Activated T-helper 2 cell treated with anti-CD3 and anti-CD28 coated beads, Interferon-gamma antibody, Interleukin-2, Interleukin-4, amounts not matched to agents 10 μg/mL and 5 μg/mL and 100 μg/mL, durations not matched to agents 14 hours and 24 hours and 36 hours (primary cell): Measurements from ENCODE around the gene MATK. TPM values are rescaled to one million over a fixed set of nuclear protein-coding genes. Genes with fewer than 3 reads are reported as not detected.

ENCODE experiments used
- DNase-seq: peaks from one replicate; pipeline ENCODE4 v3.0.0; 2021; ENCODE audit warnings: low spot score
- H3K27ac Mint-ChIP-seq: one replicate; pipeline ENCODE4 v1.8.0; 2021; ENCODE audit warnings: mixed read lengths
- H3K27me3 Mint-ChIP-seq: one replicate; pipeline ENCODE4 v1.8.0; 2021; ENCODE audit warnings: low read depth, mixed read lengths
- H3K36me3 Mint-ChIP-seq: one replicate; pipeline ENCODE4 v1.8.0; 2021; ENCODE audit warnings: low read depth, mixed read lengths
- H3K4me1 Mint-ChIP-seq: one replicate; pipeline ENCODE4 v1.8.0; 2021; ENCODE audit warnings: low read depth, mixed read lengths
- H3K4me3 Mint-ChIP-seq: one replicate; pipeline ENCODE4 v1.8.0; 2021; ENCODE audit warnings: low read depth, mild to moderate bottlenecking, moderate library complexity, mixed read lengths
- H3K9me3 Mint-ChIP-seq: one replicate; pipeline ENCODE4 v1.8.0; 2021; ENCODE audit warnings: mixed read lengths
- intact Hi-C: fragments of 100-400 bp; cut with micrococcal nuclease; formaldehyde crosslinking; loops from one replicate; pipeline ENCODE4 v1.15.1; 2023
- total RNA-seq: library from RNA; stranded (reverse); gene quantifications from 2 replicates; pipeline ENCODE4 v1.2.3, GENCODE V29; 2022

MATK gene
- total RNA-seq, 1 donor from 2014 or later, result 25.4 TPM

DNA sequence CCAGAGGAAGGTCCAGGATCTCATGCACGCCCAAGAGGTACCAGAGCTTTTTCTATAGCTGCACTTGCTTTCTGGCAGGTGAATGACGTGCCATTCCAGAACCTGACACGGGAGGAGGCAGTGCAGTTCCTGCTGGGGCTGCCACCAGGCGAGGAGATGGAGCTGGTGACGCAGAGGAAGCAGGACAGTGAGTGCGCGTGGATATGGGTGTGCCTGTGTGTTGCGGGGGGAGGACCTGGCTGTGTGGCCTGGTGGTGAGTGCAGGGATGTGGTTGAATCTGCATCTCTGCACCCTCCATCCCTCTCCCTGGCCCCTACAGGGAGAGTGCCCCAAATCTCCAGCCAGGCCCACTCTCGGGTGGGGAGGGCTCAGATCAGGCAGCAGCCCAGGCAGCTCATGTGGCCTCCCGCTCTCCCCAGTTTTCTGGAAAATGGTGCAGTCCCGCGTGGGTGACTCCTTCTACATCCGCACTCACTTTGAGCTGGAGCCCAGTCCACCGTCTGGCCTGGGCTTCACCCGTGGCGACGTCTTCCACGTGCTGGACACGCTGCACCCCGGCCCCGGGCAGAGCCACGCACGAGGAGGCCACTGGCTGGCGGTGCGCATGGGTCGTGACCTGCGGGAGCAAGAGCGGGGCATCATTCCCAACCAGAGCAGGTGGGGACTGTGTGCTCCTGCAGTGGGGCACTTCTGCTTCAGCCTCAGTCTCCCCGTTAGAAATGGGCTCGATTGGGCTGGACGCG, 47.5 kb downstream of the MATK start:
- H3K9me3 Mint-ChIP-seq, result no peaks in the 10 kb centered on the region
- peaks cover 10% of the 10 kb centered on the region for H3K4me1 Mint-ChIP-seq
- DNase-seq, result no peak
- no peak overlapping the region for H3K4me3 Mint-ChIP-seq
- intact Hi-C loops, result no loop called here
- H3K36me3 Mint-ChIP-seq, result no peaks in the 10 kb centered on the region
- H3K27ac Mint-ChIP-seq, result no peak overlapping the region
- H3K27me3 Mint-ChIP-seq, result no peaks in the 10 kb centered on the region

DNA sequence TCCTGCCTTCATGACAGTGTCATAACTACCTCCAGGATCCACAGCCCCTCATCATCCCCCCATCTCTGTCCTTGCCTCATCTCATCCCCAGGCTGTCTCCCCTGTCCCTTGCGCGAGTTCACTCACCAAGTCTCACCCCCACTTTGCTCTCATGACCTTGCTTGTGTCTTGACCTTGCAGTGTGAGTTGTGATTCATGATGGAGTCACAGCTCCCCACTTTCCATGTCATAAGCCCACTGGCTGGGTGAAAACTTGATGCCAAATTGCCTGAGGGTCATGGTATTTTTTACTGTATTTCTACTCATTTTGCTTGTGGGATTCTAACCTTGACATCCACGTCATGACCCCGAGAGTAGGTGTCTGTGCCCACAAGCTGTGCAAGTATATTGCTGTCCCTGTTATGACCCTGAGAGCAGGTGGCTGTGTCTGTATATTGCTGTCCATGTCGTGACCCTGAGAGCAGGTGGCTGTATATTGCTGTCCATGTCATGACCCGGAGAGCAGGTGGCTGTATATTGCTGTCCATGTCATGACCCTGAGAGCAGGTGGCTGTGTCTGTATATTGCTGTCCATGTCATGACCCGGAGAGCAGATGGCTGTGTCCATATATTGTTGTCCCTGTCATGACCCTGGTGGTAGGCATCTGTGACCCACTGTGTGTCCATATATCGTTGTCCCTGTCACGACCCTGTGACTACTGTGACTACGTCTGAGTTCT, 48.5 kb downstream of the MATK start:
- no peak for DNase-seq
- intact Hi-C loops, result no loop called here
- Mint-ChIP-seq H3K9me3 (no peaks in the 10 kb centered on the region), H3K4me3 (no peak overlapping the region), H3K36me3 (no peaks in the 10 kb centered on the region), H3K27ac (no peak overlapping the region), H3K4me1 (peaks cover 10% of the 10 kb centered on the region), H3K27me3 (no peaks in the 10 kb centered on the region)

DNA sequence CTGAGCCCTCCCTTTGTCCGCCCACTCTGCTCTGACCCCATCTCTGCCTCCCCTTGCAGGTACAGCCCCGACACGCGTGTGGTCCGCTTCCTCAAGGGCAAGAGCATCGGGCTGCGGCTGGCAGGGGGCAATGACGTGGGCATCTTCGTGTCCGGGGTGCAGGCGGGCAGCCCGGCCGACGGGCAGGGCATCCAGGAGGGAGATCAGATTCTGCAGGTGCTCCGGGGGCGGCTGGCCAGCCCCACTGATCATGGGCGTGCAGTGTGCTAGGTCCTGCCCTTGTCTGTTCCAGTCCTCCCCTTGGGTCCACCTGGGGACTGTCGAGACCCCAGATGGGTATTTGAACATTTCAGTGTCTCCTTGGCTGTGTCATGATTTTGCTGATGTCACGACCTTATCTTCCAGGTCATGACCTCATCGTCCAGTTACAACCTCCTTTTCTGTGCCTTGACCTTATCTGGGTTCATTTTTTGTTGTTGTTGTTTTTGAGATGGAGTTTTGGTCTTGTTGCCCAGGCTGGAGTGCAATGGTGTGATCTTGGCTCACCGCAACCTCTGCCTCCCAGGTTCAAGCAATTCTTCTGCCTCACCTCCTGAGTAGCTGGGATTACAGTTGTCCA, 50.0 kb downstream of the MATK start:
- Mint-ChIP-seq H3K36me3 (no peaks in the 10 kb centered on the region), H3K9me3 (no peaks in the 10 kb centered on the region), H3K4me3 (no peak overlapping the region), H3K27me3 (no peaks in the 10 kb centered on the region), H3K27ac (no peak overlapping the region), H3K4me1 (peaks cover 10% of the 10 kb centered on the region)
- intact Hi-C loops, result no loop called here
- DNase-seq, result no peak

DNA sequence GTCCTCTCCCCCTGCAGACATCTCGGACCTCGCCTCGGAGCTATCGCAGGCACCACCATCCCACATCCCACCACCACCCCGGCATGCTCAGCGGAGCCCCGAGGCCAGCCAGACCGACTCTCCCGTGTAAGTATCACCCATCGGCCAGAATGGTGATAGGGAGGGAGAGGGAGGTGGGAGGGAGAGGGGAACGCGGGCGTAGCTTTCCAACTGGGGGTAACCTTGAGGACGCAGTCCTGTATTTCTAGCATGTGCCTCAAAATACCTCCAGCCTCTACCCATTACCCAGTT, 51.9 kb downstream of the MATK start:
- Mint-ChIP-seq H3K27me3 (no peaks in the 10 kb centered on the region), H3K27ac (no peak overlapping the region), H3K36me3 (no peaks in the 10 kb centered on the region), H3K9me3 (no peaks in the 10 kb centered on the region), H3K4me1 (peaks cover 10% of the 10 kb centered on the region), H3K4me3 (no peak overlapping the region)
- no peak for DNase-seq
- intact Hi-C loops, result no loop called here

DNA sequence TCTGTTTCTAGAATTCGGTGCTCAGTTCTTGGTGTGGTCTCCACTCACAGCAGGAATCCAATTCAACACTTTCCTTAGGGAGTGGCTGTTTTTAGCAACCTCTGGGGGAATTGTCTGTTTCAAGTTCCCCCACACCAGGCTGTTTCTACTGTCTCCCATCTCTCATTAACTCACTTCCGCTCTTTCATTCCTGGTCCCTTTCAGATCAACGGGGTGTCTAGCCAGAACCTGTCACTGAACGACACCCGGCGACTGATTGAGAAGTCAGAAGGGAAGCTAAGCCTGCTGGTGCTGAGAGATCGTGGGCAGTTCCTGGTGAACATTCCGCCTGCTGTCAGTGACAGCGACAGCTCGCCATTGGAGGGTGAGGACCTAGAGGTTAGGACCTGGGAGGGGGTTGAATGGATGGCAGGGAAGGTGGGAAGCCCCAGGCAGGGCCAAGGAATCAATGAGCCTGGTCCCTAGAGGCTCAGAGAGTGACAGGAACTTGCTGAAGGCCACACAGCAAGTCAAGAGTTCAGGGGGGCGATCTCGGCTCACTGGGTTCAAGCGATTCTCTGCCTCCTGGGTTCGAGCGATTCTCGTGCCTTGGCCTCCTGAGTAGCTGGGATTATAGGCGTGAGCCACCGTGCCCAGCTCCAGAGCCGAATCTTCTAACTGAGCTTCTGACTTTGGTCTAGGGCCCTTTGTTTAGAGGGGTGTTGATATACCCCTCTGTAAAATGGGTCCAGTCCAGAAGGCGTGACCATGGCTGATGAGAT, 52.5 kb downstream of the MATK start:
- intact Hi-C loops, result no loop called here
- DNase-seq, result no peak
- no peaks in the 10 kb centered on the region for H3K36me3 Mint-ChIP-seq
- no peaks in the 10 kb centered on the region for H3K9me3 Mint-ChIP-seq
- no peaks in the 10 kb centered on the region for H3K27me3 Mint-ChIP-seq
- peaks cover 10% of the 10 kb centered on the region for H3K4me1 Mint-ChIP-seq
- H3K4me3 Mint-ChIP-seq, result no peak overlapping the region
- H3K27ac Mint-ChIP-seq, result no peak overlapping the region

DNA sequence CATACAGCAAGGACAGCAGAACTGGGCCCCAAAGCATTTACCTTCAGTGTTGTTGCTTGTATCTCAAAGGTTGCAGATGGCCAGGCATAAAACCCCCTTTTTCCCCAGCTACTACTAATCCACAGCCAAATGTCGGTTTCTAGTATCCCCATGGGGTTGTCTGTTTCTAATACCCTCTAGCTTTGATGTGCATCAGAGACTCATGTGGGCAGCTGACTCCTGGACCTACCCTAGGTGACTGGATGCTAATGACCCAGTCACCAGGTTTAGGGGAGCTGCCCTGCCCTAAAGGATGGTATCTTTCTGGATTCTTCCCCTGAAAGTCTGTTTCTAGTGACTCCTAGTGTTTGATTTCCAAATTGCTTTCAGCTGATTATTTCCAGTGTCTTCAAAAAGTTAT, 54.1 kb downstream of the MATK start:
- peaks cover under 1% of the 10 kb centered on the region for H3K4me1 Mint-ChIP-seq
- no peak overlapping the region for H3K4me3 Mint-ChIP-seq
- no peaks in the 10 kb centered on the region for H3K9me3 Mint-ChIP-seq
- intact Hi-C loops, result no loop called here
- H3K27ac Mint-ChIP-seq, result no peak overlapping the region
- no peak for DNase-seq
- no peaks in the 10 kb centered on the region for H3K27me3 Mint-ChIP-seq
- no peaks in the 10 kb centered on the region for H3K36me3 Mint-ChIP-seq

DNA sequence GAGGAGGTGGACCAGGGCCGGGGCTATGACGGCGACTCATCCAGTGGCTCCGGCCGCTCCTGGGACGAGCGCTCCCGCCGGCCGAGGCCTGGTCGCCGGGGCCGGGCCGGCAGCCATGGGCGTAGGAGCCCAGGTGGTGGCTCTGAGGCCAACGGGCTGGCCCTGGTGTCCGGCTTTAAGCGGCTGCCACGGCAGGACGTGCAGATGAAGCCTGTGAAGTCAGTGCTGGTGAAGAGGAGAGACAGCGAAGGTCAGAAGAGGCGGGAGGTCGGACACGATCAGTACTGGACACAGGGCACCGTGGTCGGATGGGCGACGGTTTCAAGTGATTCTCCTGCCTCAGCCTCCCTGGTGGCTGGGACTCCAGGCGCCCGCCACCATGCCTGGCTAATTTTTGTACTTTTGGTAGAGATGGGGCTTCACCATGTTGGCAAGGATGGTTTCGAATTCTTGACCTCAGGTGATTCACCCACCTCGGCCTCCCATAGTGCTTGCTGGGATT, 55.7 kb downstream of the MATK start:
- H3K4me1 Mint-ChIP-seq, result no peaks in the 10 kb centered on the region
- intact Hi-C loops, result no loop called here
- no peak for DNase-seq
- H3K36me3 Mint-ChIP-seq, result no peaks in the 10 kb centered on the region
- H3K9me3 Mint-ChIP-seq, result no peaks in the 10 kb centered on the region
- no peaks in the 10 kb centered on the region for H3K27me3 Mint-ChIP-seq
- no peak overlapping the region for H3K4me3 Mint-ChIP-seq
- H3K27ac Mint-ChIP-seq, result no peak overlapping the region

Other genes starting within 250 kb of the MATK start
- 2.0 and 2.5 TPM in 2 replicates for gene TEKTIP1, start 247.2 kb downstream of the MATK start, total RNA-seq
- 93.7 and 94.1 TPM in 2 replicates for gene MFSD12, start 228.8 kb downstream of the MATK start, total RNA-seq
- 55.3 and 66.3 TPM in 2 replicates for gene HMG20B, start 213.4 kb downstream of the MATK start, total RNA-seq
- 0.16 and 0.32 TPM in 2 replicates for gene GIPC3, start 200.9 kb downstream of the MATK start, total RNA-seq
- gene TBXA2R, start 179.5 kb downstream of the MATK start, total RNA-seq, result 0.09 and 0.14 TPM in 2 replicates
- 32.8 and 36.2 TPM in 2 replicates for gene CACTIN, start 159.6 kb downstream of the MATK start, total RNA-seq
- 22.5 and 23.6 TPM in 2 replicates for gene PIP5K1C, start 85.9 kb downstream of the MATK start, total RNA-seq
- gene TJP3, start 78.0 kb downstream of the MATK start, total RNA-seq, result 0.41 and 0.48 TPM in 2 replicates
- gene APBA3, start 24.7 kb downstream of the MATK start, total RNA-seq, result 45.4 and 50.0 TPM in 2 replicates
- gene MRPL54, start 23.7 kb downstream of the MATK start, total RNA-seq, result 98.0 and 99.6 TPM in 2 replicates
- not detected in 2 replicates for gene RAX2, start 14.2 kb downstream of the MATK start, total RNA-seq
- 0.27 and 0.32 TPM in 2 replicates for gene ZFR2, start 82.7 kb upstream of the MATK start, total RNA-seq
- gene ATCAY, start 94.3 kb upstream of the MATK start, total RNA-seq, result not detected in 2 replicates
- not detected in 2 replicates for gene NMRK2, start 146.7 kb upstream of the MATK start, total RNA-seq
- 40.1 and 43.3 TPM in 2 replicates for gene DAPK3, start 184.7 kb upstream of the MATK start, total RNA-seq
- 2,377 and 2,451 TPM in 2 replicates for gene EEF2, start 199.1 kb upstream of the MATK start, total RNA-seq
- 31.5 and 36.3 TPM in 2 replicates for gene PIAS4, start 221.4 kb upstream of the MATK start, total RNA-seq